Suprapubic skin (tissue), 4 donors: ENCODE data around the gene PTGES2. TPM values are rescaled to one million over a fixed set of nuclear protein-coding genes. Genes with fewer than 3 reads are reported as not detected.

Experiments used
- DNase-seq, 2 donors: peaks; one replicate each; pipeline ENCODE4 v3.0.0-alpha.2; 2019; ENCODE audit warnings: low spot score in 2 of 2
- H3K27ac ChIP-seq: fragments of 200-600 bp; sonication (generic); one replicate; pipeline ENCODE4 v1.5.1; 2019
- H3K27me3 ChIP-seq: fragments of 200-600 bp; sonication (generic); one replicate; pipeline ENCODE4 v1.5.1; 2019
- H3K36me3 ChIP-seq: fragments of 200-600 bp; sonication (generic); one replicate; pipeline ENCODE4 v1.5.1; 2019
- H3K4me1 ChIP-seq: fragments of 200-600 bp; sonication (generic); one replicate; pipeline ENCODE4 v1.5.1; 2019
- H3K4me3 ChIP-seq: fragments of 200-600 bp; sonication (generic); one replicate; pipeline ENCODE4 v1.5.1; 2019; ENCODE audit warnings: mild to moderate bottlenecking
- H3K9me3 ChIP-seq: fragments of 200-600 bp; sonication (generic); one replicate; pipeline ENCODE4 v1.5.1; 2019
- CTCF ChIP-seq, 2 donors: fragments of 200-600 bp in 1 of 2; fragments of 450-650 bp in 1 of 2; sonication (generic) in 1 of 2; IDR thresholded peaks; one replicate each; pipeline ENCODE4 v1.5.1; 2016 to 2019; ENCODE audit warnings: antibody characterized with exemption in 2 of 2, mild to moderate bottlenecking in 1 of 2, moderate library complexity in 1 of 2
- EP300 ChIP-seq: sonication (generic); formaldehyde crosslinking; IDR thresholded peaks from one replicate; pipeline ENCODE4 v1.6.1; 2017; ENCODE audit warnings: antibody characterized with exemption
- POLR2A ChIP-seq, 2 donors: fragments of 450-650 bp; IDR thresholded peaks; one replicate each; pipeline ENCODE4 v1.6.1; 2017; ENCODE audit warnings: antibody characterized with exemption in 2 of 2, mild to moderate bottlenecking in 2 of 2, moderate library complexity in 2 of 2
- POLR2AphosphoS5 ChIP-seq, 3 donors: sonication (generic); formaldehyde crosslinking; IDR thresholded peaks; one replicate each; pipeline ENCODE4 v1.6.1; 2017; ENCODE audit warnings: antibody characterized with exemption in 3 of 3
- WGBS: methylation state at CpG from one replicate; pipeline ENCODE4 v1.1.5; 2018; 5-methylcytosine and 5-hydroxymethylcytosine counted together
- total RNA-seq, 4 donors: library from RNA; depleted of rRNA; stranded (reverse); fragments of >200 nt; gene quantifications; one replicate each; pipeline ENCODE4 v1.1.0, GENCODE V29; 2016

Gene PTGES2
- total RNA-seq, 4 donors from 2014 or later: 47.4 to 76.0 (median 55.9) TPM

- H3K9me3 ChIP-seq: no peaks in the 10 kb centered on the region
- peak in 1 of 3 donors; percentile 10 for TF ChIP-seq POLR2AphosphoS5 (IDR thresholded peaks at IDR 0.05)
- TF ChIP-seq CTCF (IDR thresholded peaks at IDR 0.05): no peak
- peaks cover 33% of the 10 kb centered on the region for H3K36me3 ChIP-seq
- peak overlapping the region; percentile 96 for H3K27ac ChIP-seq
- WGBS: 54% methylated on average over 16 of the region's 16 CpGs
- peaks cover 68% of the 10 kb centered on the region for H3K4me1 ChIP-seq
- H3K27me3 ChIP-seq: no peaks in the 10 kb centered on the region
- peak overlapping the region; percentile 55 for H3K4me3 ChIP-seq
- no peak for DNase-seq
These were observed 28.1 kb downstream of the PTGES2 start for GRCh38 chr9:128099231-128099931.

GRCh38 chr9:128098297-128099230 lies 29.0 kb downstream of the PTGES2 start:
- peaks cover 70% of the 10 kb centered on the region for H3K4me1 ChIP-seq
- peak; percentile 97 for DNase-seq
- peak; percentile 83 for TF ChIP-seq EP300
- TF ChIP-seq POLR2A (IDR thresholded peaks at IDR 0.05): peak; percentile 83 to 96
- peak; percentile 56 to 79 (median 69) for TF ChIP-seq POLR2AphosphoS5 (IDR thresholded peaks at IDR 0.05)
- TF ChIP-seq CTCF (IDR thresholded peaks at IDR 0.05): no peak
- no peaks in the 10 kb centered on the region for H3K9me3 ChIP-seq
- H3K4me3 ChIP-seq: peak overlapping the region; percentile 55
- H3K27ac ChIP-seq: peak overlapping the region; percentile 96
- no peaks in the 10 kb centered on the region for H3K27me3 ChIP-seq
- 14% methylated on average over 26 of the region's 32 CpGs for WGBS
- peaks cover 26% of the 10 kb centered on the region for H3K36me3 ChIP-seq

GRCh38 chr9:128097543-128098296 lies 29.8 kb downstream of the PTGES2 start:
- TF ChIP-seq CTCF (IDR thresholded peaks at IDR 0.05) (no peak), EP300 (no peak), POLR2AphosphoS5 (IDR thresholded peaks at IDR 0.05) (no peak), POLR2A (IDR thresholded peaks at IDR 0.05) (no peak)
- peak overlapping the region; percentile 55 for H3K4me3 ChIP-seq
- DNase-seq: peak in 1 of 2 donors; percentile 78
- H3K4me1 ChIP-seq: peaks cover 78% of the 10 kb centered on the region
- peak overlapping the region; percentile 96 for H3K27ac ChIP-seq
- H3K9me3 ChIP-seq: no peaks in the 10 kb centered on the region
- peaks cover 18% of the 10 kb centered on the region for H3K36me3 ChIP-seq
- 61% methylated on average over 13 of the region's 13 CpGs for WGBS
- H3K27me3 ChIP-seq: no peaks in the 10 kb centered on the region

- no peaks in the 10 kb centered on the region for H3K27me3 ChIP-seq
- H3K4me3 ChIP-seq: no peak overlapping the region
- peaks cover 10% of the 10 kb centered on the region for H3K36me3 ChIP-seq
- H3K9me3 ChIP-seq: no peaks in the 10 kb centered on the region
- H3K27ac ChIP-seq: peak overlapping the region; percentile 96
- peaks cover 87% of the 10 kb centered on the region for H3K4me1 ChIP-seq
- TF ChIP-seq POLR2AphosphoS5 (IDR thresholded peaks at IDR 0.05) (no peak), CTCF (IDR thresholded peaks at IDR 0.05) (no peak), EP300 (no peak), POLR2A (IDR thresholded peaks at IDR 0.05) (no peak)
- WGBS: 86% methylated on average over 19 of the region's 19 CpGs
- no peak for DNase-seq
These were observed 30.7 kb downstream of the PTGES2 start for GRCh38 chr9:128096616-128097536.
